B cell (primary cell): ENCODE measurements around the gene DYNC1I1.

Experiments
- CTCF ChIP-seq: fragments of 200-600 bp; IDR thresholded peaks from one replicate; pipeline ENCODE4 v1.8.0; 2022; ENCODE audit warnings: antibody characterized with exemption, mild to moderate bottlenecking
- EZH2 ChIP-seq: IDR thresholded peaks from 2 replicates; pipeline ENCODE4 v1.6.1; 2012; ENCODE audit warnings: borderline replicate concordance, low read depth, mild to moderate bottlenecking, moderate library complexity, low read length; ENCODE audit not compliant: insufficient read depth, poor library complexity, severe bottlenecking

- TF ChIP-seq CTCF (no peak), EZH2 (no peak)
Observed at GRCh38 chr7:95861041-95861440, 88.7 kb downstream of the DYNC1I1 start.
